Activated B cell treated with CpG ODN at 0.5 μM for 24 hours (primary cell): ENCODE measurements around the gene KLHL42. TPM values are rescaled to one million over a fixed set of nuclear protein-coding genes. Genes with fewer than 3 reads are reported as not detected.
"Not testable (repeated sequence)": the region's sequence is repeated elsewhere in the genome, so short reads cannot be mapped to it uniquely, and the experiment has no call there.

Source experiments
- ATAC-seq: fragments of 200-7000 bp; cut with Tn5 transposase; one replicate; pipeline ENCODE4 v1.10.0; 2021; ENCODE audit warnings: low read depth, mild to moderate bottlenecking, moderate library complexity
- CTCF ChIA-PET: fragments of 350-600 bp; sonication (Branson Sonifier 250); formaldehyde crosslinking; loops from one replicate; lab custom pipeline; 2021; ENCODE audit warnings: antibody characterized with exemption; lab: Charles Lee
- POLR2A ChIA-PET: fragments of 350-600 bp; sonication (Branson Sonifier 250); formaldehyde crosslinking; loops from one replicate; lab custom pipeline; 2021; ENCODE audit warnings: antibody characterized with exemption; lab: Charles Lee
- DNase-seq: peaks from one replicate; pipeline ENCODE4 v3.0.0; 2022
- H3K27ac Mint-ChIP-seq: one replicate; pipeline ENCODE4 v1.8.0; 2020; ENCODE audit warnings: mixed read lengths
- H3K27me3 Mint-ChIP-seq: one replicate; pipeline ENCODE4 v1.8.0; 2021; ENCODE audit warnings: mixed read lengths
- H3K36me3 Mint-ChIP-seq: one replicate; pipeline ENCODE4 v1.8.0; 2021; ENCODE audit warnings: low read depth, mixed read lengths
- H3K4me1 Mint-ChIP-seq: one replicate; pipeline ENCODE4 v1.8.0; 2021; ENCODE audit warnings: mixed read lengths
- H3K4me3 Mint-ChIP-seq: one replicate; pipeline ENCODE4 v1.8.0; 2020; ENCODE audit warnings: mild to moderate bottlenecking, mixed read lengths
- H3K9me3 Mint-ChIP-seq: one replicate; pipeline ENCODE4 v1.8.0; 2020; ENCODE audit warnings: mixed read lengths
- CTCF ChIP-seq: fragments of 200-600 bp; IDR thresholded peaks from one replicate; pipeline ENCODE4 v1.8.0; 2022; ENCODE audit warnings: antibody characterized with exemption, mild to moderate bottlenecking
- intact Hi-C: fragments of 100-400 bp; cut with micrococcal nuclease; formaldehyde crosslinking; loops from one replicate; pipeline ENCODE4 v1.15.1; 2024
- total RNA-seq: library from RNA; stranded (reverse); gene quantifications from 2 replicates; pipeline ENCODE4 v1.2.3, GENCODE V29; 2022

KLHL42 gene
- total RNA-seq, 1 donor from 2014 or later: 19.3 TPM

GRCh38 chr12:27743601-27744000 lies 36.4 kb upstream of the KLHL42 start:
- ATAC-seq: no peak
- POLR2A ChIA-PET: no interaction called here
- CTCF ChIA-PET: no interaction called here
- Mint-ChIP-seq H3K27me3 (no peaks in the 10 kb centered on the region), H3K4me3 (no peak overlapping the region), H3K4me1 (no peaks in the 10 kb centered on the region), H3K27ac (no peak overlapping the region), H3K36me3 (peaks cover 73% of the 10 kb centered on the region), H3K9me3 (no peaks in the 10 kb centered on the region)
- intact Hi-C loops: no loop called here
- TF ChIP-seq CTCF: no peak
- DNase-seq: no peak

GRCh38 chr12:27745734-27746133 lies 34.3 kb upstream of the KLHL42 start:
- H3K27me3 Mint-ChIP-seq, H3K4me3 Mint-ChIP-seq, POLR2A ChIA-PET, H3K9me3 Mint-ChIP-seq, H3K4me1 Mint-ChIP-seq, intact Hi-C loops, H3K27ac Mint-ChIP-seq, ATAC-seq, DNase-seq: not testable (repeated sequence)
- H3K36me3 Mint-ChIP-seq: peaks cover 63% of the 10 kb centered on the region
- CTCF ChIA-PET: interaction anchor here (1.2 kb wide), 1 partner anchor 195 kb away, joined by 3 read pairs; no protein-coding TSS in a partner anchor

GRCh38 chr12:27747111-27747820 lies 32.8 kb upstream of the KLHL42 start:
- TF ChIP-seq CTCF: no peak
- Mint-ChIP-seq H3K36me3 (peaks cover 62% of the 10 kb centered on the region), H3K27ac (no peak overlapping the region), H3K9me3 (no peaks in the 10 kb centered on the region), H3K4me3 (no peak overlapping the region), H3K4me1 (no peaks in the 10 kb centered on the region), H3K27me3 (no peaks in the 10 kb centered on the region)
- intact Hi-C loops: no loop called here
- POLR2A ChIA-PET: no interaction called here
- ATAC-seq: no peak
- DNase-seq: no peak
- CTCF ChIA-PET: interaction anchor here (1.2 kb wide), 1 partner anchor 194 kb away, joined by 3 read pairs; no protein-coding TSS in a partner anchor

- H3K4me1 Mint-ChIP-seq: no peaks in the 10 kb centered on the region
- CTCF ChIA-PET: no interaction called here
- H3K27me3 Mint-ChIP-seq: no peaks in the 10 kb centered on the region
- no peak overlapping the region for H3K27ac Mint-ChIP-seq
- no peak overlapping the region for H3K4me3 Mint-ChIP-seq
- DNase-seq (no peak), ATAC-seq (no peak)
- POLR2A ChIA-PET: no interaction called here
- H3K9me3 Mint-ChIP-seq: no peaks in the 10 kb centered on the region
- no peak for TF ChIP-seq CTCF
- H3K36me3 Mint-ChIP-seq: peaks cover 53% of the 10 kb centered on the region
- intact Hi-C loops: no loop called here
Observed at GRCh38 chr12:27751386-27752047, 28.5 kb upstream of the KLHL42 start.

GRCh38 chr12:27754795-27755194 lies 25.2 kb upstream of the KLHL42 start:
- no peaks in the 10 kb centered on the region for H3K27me3 Mint-ChIP-seq
- TF ChIP-seq CTCF: no peak
- H3K4me3 Mint-ChIP-seq: no peak overlapping the region
- CTCF ChIA-PET: no interaction called here
- no peaks in the 10 kb centered on the region for H3K4me1 Mint-ChIP-seq
- no peak overlapping the region for H3K27ac Mint-ChIP-seq
- peaks cover 36% of the 10 kb centered on the region for H3K36me3 Mint-ChIP-seq
- DNase-seq (no peak), ATAC-seq (no peak)
- H3K9me3 Mint-ChIP-seq: no peaks in the 10 kb centered on the region
- POLR2A ChIA-PET: no interaction called here
- intact Hi-C loops: no loop called here
